HepG2 (cell line): ENCODE data around the gene TMBIM1. TPM values are rescaled to one million over a fixed set of nuclear protein-coding genes. Genes with fewer than 3 reads are reported as not detected.

ENCODE experiments used
- ATAC-seq: fragments of 200-7000 bp; cut with Tn5 transposase; 3 replicates; pipeline ENCODE4 v1.9.1; 2020; ENCODE audit warnings: mild to moderate bottlenecking, moderate library complexity
- BruUV-seq: library from RNA; stranded (reverse); fragments of 400-500 nt; replicated peaks from 2 replicates; lab custom pipeline; 2021; lab: Mats Ljungman, UMichigan
- CTCF ChIA-PET: fragments of 300-600 bp; formaldehyde crosslinking; extraction: SDS; loops from one replicate; lab custom pipeline; 2021; ENCODE audit warnings: low total read pairs, inconsistent platforms, low intra/inter-chr PET ratio; lab: Yijun Ruan, JAX
- POLR2A ChIA-PET: fragments of 350-600 bp; sonication (Branson Sonifier 250); formaldehyde crosslinking; loops from one replicate; lab custom pipeline; 2020; ENCODE audit warnings: antibody characterized with exemption, inconsistent platforms; lab: Yijun Ruan, JAX
- DNase-seq: peaks from one replicate; pipeline ENCODE4 v3.0.0-alpha.2; 2015; ENCODE audit warnings: low spot score
- FAIRE-seq: peaks from 3 replicates; lab custom pipeline; 2011; peaks lifted over from hg19 to GRCh38; lab: Jason Lieb, UNC
- H2AFZ ChIP-seq: one replicate; pipeline ENCODE4 v1.6.1; 2011; ENCODE audit warnings: low read length, inconsistent platforms
- H3K27ac ChIP-seq: fragments of 300-600 bp; 3 replicates; pipeline ENCODE4 v1.8.0; 2011; ENCODE audit warnings: mixed run types, mild to moderate bottlenecking, mixed read lengths, low read length, inconsistent platforms; ENCODE audit not compliant: insufficient read depth; ENCODE audit errors: extremely low read length
- H3K27me3 ChIP-seq, 2 experiments: fragments of 200-600 bp in 1 of 2; 2 replicates in 1 of 2; 3 replicates in 1 of 2; pipeline versions ENCODE4 v1.6.0 to v1.8.0; 2011; ENCODE audit warnings: low read length in 2 of 2, mild to moderate bottlenecking in 2 of 2, moderate library complexity in 2 of 2, inconsistent platforms in 1 of 2; ENCODE audit not compliant: insufficient read depth in 2 of 2, control insufficient read depth in 1 of 2
- H3K36me3 ChIP-seq, 2 experiments: fragments of 200-600 bp in 1 of 2; replicated peaks in 1 of 2; 2 replicates in 1 of 2; 3 replicates in 1 of 2; pipeline versions ENCODE4 v1.5.1 to v1.8.0; 2011; ENCODE audit warnings: low read length in 2 of 2, inconsistent platforms in 1 of 2; ENCODE audit not compliant: insufficient read depth in 2 of 2, control insufficient read depth in 1 of 2
- H3K4me1 ChIP-seq: 2 replicates; pipeline ENCODE4 v1.5.1; 2012; ENCODE audit warnings: low read length, inconsistent platforms; ENCODE audit not compliant: insufficient read depth
- H3K4me2 ChIP-seq: 2 replicates; pipeline ENCODE4 v1.6.0; 2011; ENCODE audit warnings: low read depth, low read length, inconsistent platforms
- H3K4me3 ChIP-seq, 3 experiments: fragments of 200-600 bp in 1 of 3; sonication (generic), shearing (Covaris generic) in 1 of 3; replicated peaks in 1 of 3; 2 replicates each; pipeline ENCODE4 v1.5.1; 2011 to 2016; ENCODE audit warnings: low read length in 3 of 3, inconsistent platforms in 2 of 3, low read depth in 2 of 3, mild to moderate bottlenecking in 2 of 3, control low read depth in 1 of 3, mixed read lengths in 1 of 3; ENCODE audit not compliant: insufficient read depth in 1 of 3
- H3K79me2 ChIP-seq: one replicate; pipeline ENCODE4 v1.6.1; 2011; ENCODE audit warnings: low read length, inconsistent platforms; ENCODE audit not compliant: insufficient read depth
- H3K9ac ChIP-seq: 2 replicates; pipeline ENCODE4 v1.6.0; 2011; ENCODE audit warnings: mild to moderate bottlenecking, low read depth, low read length, inconsistent platforms; ENCODE audit not compliant: insufficient read depth
- H3K9me3 ChIP-seq: 2 replicates; pipeline ENCODE4 v1.5.1; 2012; ENCODE audit warnings: mild to moderate bottlenecking, low read length
- H4K20me1 ChIP-seq: 2 replicates; pipeline ENCODE4 v1.6.0; 2011; ENCODE audit warnings: inconsistent platforms, mild to moderate bottlenecking, low read length, moderate library complexity; ENCODE audit not compliant: insufficient read depth
- CHCHD3 ChIP-seq: sonication (generic); formaldehyde crosslinking; IDR thresholded peaks from 2 replicates; pipeline ENCODE4 v1.8.0; 2022; ENCODE audit warnings: mild to moderate bottlenecking, missing genetic modification reagents, moderate library complexity
- DR1 ChIP-seq: sonication (generic); formaldehyde crosslinking; IDR thresholded peaks from 2 replicates; pipeline ENCODE4 v1.8.0; 2021; ENCODE audit warnings: mild to moderate bottlenecking, missing genetic modification reagents, inconsistent platforms
- ELF3 ChIP-seq: IDR thresholded peaks from 2 replicates; pipeline ENCODE4 v1.6.1; 2016; ENCODE audit warnings: missing genetic modification reagents, missing compliant biosample characterization
- HNRNPLL ChIP-seq: fragments of 200-400 bp; formaldehyde crosslinking; IDR thresholded peaks from 2 replicates; pipeline ENCODE4 v1.6.1; 2017; ENCODE audit warnings: mild to moderate bottlenecking, low read depth, low read length; ENCODE audit not compliant: poor library complexity, severe bottlenecking
- MAF1 ChIP-seq: sonication (generic); formaldehyde crosslinking; IDR thresholded peaks from 2 replicates; pipeline ENCODE4 v1.5.0; 2020; ENCODE audit warnings: missing genetic modification reagents, borderline replicate concordance
- NR2F6 ChIP-seq, 2 experiments: IDR thresholded peaks; 2 replicates each; pipeline ENCODE4 v1.6.1; 2016; ENCODE audit warnings: antibody characterized with exemption in 1 of 2, mild to moderate bottlenecking in 1 of 2
- PATZ1 ChIP-seq: sonication (generic); formaldehyde crosslinking; IDR thresholded peaks from 2 replicates; pipeline ENCODE4 v1.4.0; 2020; ENCODE audit warnings: missing genetic modification reagents
- RFX5 ChIP-seq: IDR thresholded peaks from 2 replicates; pipeline ENCODE4 v1.6.1; 2011; ENCODE audit warnings: low read depth, low read length, improper control_type of control experiment
- SRSF1 ChIP-seq: fragments of 200-400 bp; formaldehyde crosslinking; optimal IDR thresholded peaks from 2 replicates; pipeline ENCODE3; 2017; ENCODE audit warnings: mild to moderate bottlenecking, low read depth, low read length, moderate library complexity
- TEAD3 ChIP-seq: optimal IDR thresholded peaks from 2 replicates; pipeline ENCODE3; 2016; ENCODE audit warnings: borderline replicate concordance
- U2AF2 ChIP-seq: fragments of 200-400 bp; formaldehyde crosslinking; IDR thresholded peaks from 2 replicates; pipeline ENCODE4 v1.6.1; 2017; ENCODE audit warnings: low read depth, mild to moderate bottlenecking, low read length
- ZBTB33 ChIP-seq: sonication (generic); formaldehyde crosslinking; IDR thresholded peaks from 2 replicates; pipeline ENCODE4 v1.4.0; 2020; ENCODE audit warnings: missing genetic modification reagents
- ZKSCAN5 ChIP-seq: sonication (generic); formaldehyde crosslinking; IDR thresholded peaks from 2 replicates; pipeline ENCODE4 v1.5.1; 2020; ENCODE audit warnings: mild to moderate bottlenecking, missing genetic modification reagents
- ZNF446 ChIP-seq: sonication (generic); formaldehyde crosslinking; IDR thresholded peaks from 2 replicates; pipeline ENCODE4 v1.5.0; 2020; ENCODE audit warnings: mild to moderate bottlenecking, missing genetic modification reagents
- ZNF510 ChIP-seq: sonication (generic); formaldehyde crosslinking; IDR thresholded peaks from 2 replicates; pipeline ENCODE4 v1.4.0; 2020; ENCODE audit warnings: low read depth, mild to moderate bottlenecking, missing genetic modification reagents
- ZNF552 ChIP-seq: sonication (generic); formaldehyde crosslinking; IDR thresholded peaks from 2 replicates; pipeline ENCODE4 v1.9.0; 2022; ENCODE audit warnings: missing genetic modification reagents, mild to moderate bottlenecking, borderline replicate concordance
- ZNF567 ChIP-seq: sonication (generic); formaldehyde crosslinking; IDR thresholded peaks from 2 replicates; pipeline ENCODE4 v1.8.1; 2023; ENCODE audit warnings: mild to moderate bottlenecking, missing genetic modification reagents, borderline replicate concordance
- ZNF616 ChIP-seq: sonication (generic); formaldehyde crosslinking; IDR thresholded peaks from 2 replicates; pipeline ENCODE4 v1.5.0; 2020; ENCODE audit warnings: low read depth, mild to moderate bottlenecking, missing genetic modification reagents
- ZNF768 ChIP-seq: sonication (generic); formaldehyde crosslinking; IDR thresholded peaks from 2 replicates; pipeline ENCODE4 v1.4.0; 2020; ENCODE audit warnings: missing genetic modification reagents
- ZNF782 ChIP-seq: sonication (generic); formaldehyde crosslinking; IDR thresholded peaks from 2 replicates; pipeline ENCODE4 v1.4.0; 2020; ENCODE audit warnings: missing genetic modification reagents, mild to moderate bottlenecking, borderline replicate concordance
- WGBS: methylation state at CpG from one replicate; pipeline ENCODE4 v1.1.6; 2017; ENCODE audit warnings: low lambda C conversion rate; 5-methylcytosine and 5-hydroxymethylcytosine counted together
- in situ Hi-C: cut with HindIII; loops from 2 replicates; pipeline ENCODE4 v1.10.0; 2017; ENCODE audit warnings: low pct_unique_long_range_greater_than_20kb; ENCODE audit not compliant: extremely low pct_ligation_motif_present
- intact Hi-C: fragments of 100-400 bp; cut with micrococcal nuclease; formaldehyde crosslinking; loops from one replicate; pipeline ENCODE4 v1.10.0; 2022; ENCODE audit not compliant: unreplicated experiment
- polyA plus RNA-seq, 8 experiments: library from polyadenylated mRNA; depleted of rRNA in 3 of 8; stranded (reverse) in 7 of 8; unstranded in 1 of 8; fragments of >200 nt; fragmentation: Illumina TruSeq in 4 of 8; extraction: Trizol in 4 of 8; gene quantifications; 2 replicates each; pipeline versions ENCODE4 v1.2.1 to v1.2.3, GENCODE V29; 2011 to 2016; ENCODE audit warnings: low read depth in 4 of 8, missing spikeins in 1 of 8, mixed read lengths in 1 of 8; ENCODE audit not compliant: insufficient read depth in 1 of 8
- total RNA-seq, 5 experiments: library from RNA; depleted of rRNA; stranded (reverse); fragments of >200 nt; fragmentation: Illumina TruSeq; extraction: Trizol; gene quantifications; 2 replicates each; pipeline ENCODE4 v1.2.3, GENCODE V29; 2016; ENCODE audit warnings: low read depth in 1 of 5

TMBIM1 gene
- total and polyA plus RNA-seq, 2 of the 13 experiments (the other 11 are each of a cell fraction or from before 2014, with no cell fraction given): 127 to 139 TPM

GRCh38 chr2:218273908-218274249 is 18.4 kb downstream of the TMBIM1 start:
- no peak for ATAC-seq
- FAIRE-seq: no peak
- H3K27ac ChIP-seq: no peak overlapping the region
- WGBS: 95% methylated on average over 2 of the region's 2 CpGs
- DNase-seq: no peak
- in situ Hi-C loops (loop anchor here (5.0 to 10.0 kb wide), 2 partner anchors 191 to 373 kb away; no protein-coding TSS in a partner anchor), intact Hi-C loops (loop anchor here (5.0 kb wide), 2 partner anchors 57 to 87 kb away; partner anchors contain the start of gene ARPC2)
- peaks cover 21% of the 10 kb centered on the region for H3K79me2 ChIP-seq
- POLR2A ChIA-PET: interaction anchor here (1.8 to 7.5 kb wide), 3 partner anchors 11 to 126 kb away, joined by 8 to 121 read pairs (median 110); partner anchors contain the start of genes CTDSP1 and TMBIM1
- no peak overlapping the region for H2AFZ ChIP-seq
- H3K9me3 ChIP-seq: no peaks in the 10 kb centered on the region
- TF ChIP-seq ZNF510 (CRISPR knock-in tag) (no peak), MAF1 (CRISPR knock-in tag) (no peak), ZNF768 (CRISPR knock-in tag) (no peak), RFX5 (no peak), ZNF782 (no peak), PATZ1 (no peak), CHCHD3 (CRISPR knock-in tag) (no peak), ZNF567 (CRISPR knock-in tag) (no peak), HNRNPLL (no peak), ZBTB33 (no peak), TEAD3 (CRISPR knock-in tag) (no peak), ELF3 (CRISPR knock-in tag) (no peak), SRSF1 (no peak), U2AF2 (no peak), ZKSCAN5 (CRISPR knock-in tag) (no peak), NR2F6 (IDR thresholded peaks at IDR 0.05) (no peak), NR2F6 (CRISPR knock-in tag; IDR thresholded peaks at IDR 0.05) (no peak), DR1 (CRISPR knock-in tag) (no peak), ZNF552 (CRISPR knock-in tag) (no peak), ZNF616 (CRISPR knock-in tag) (no peak), ZNF446 (no peak)
- H3K4me2 ChIP-seq: no peak overlapping the region
- no peak overlapping the region for H3K4me3 ChIP-seq
- H3K9ac ChIP-seq: no peak overlapping the region
- no peaks in the 10 kb centered on the region; a peak in 1 of 5 replicates for H3K27me3 ChIP-seq
- H3K36me3 ChIP-seq: peaks cover 31 to 54% of the 10 kb centered on the region in 2 experiments
- H3K4me1 ChIP-seq: peaks cover 27% of the 10 kb centered on the region
- CTCF ChIA-PET: interaction anchor here (1.8 kb wide), 1 partner anchor 17 kb away, joined by 5 read pairs; no protein-coding TSS in a partner anchor
- no TSS peak for BruUV-seq
- no peaks in the 10 kb centered on the region; the same call in 1 of the 2 replicates for H4K20me1 ChIP-seq
